Mesodermal cell (in vitro differentiated cells): ENCODE results near the gene SPOCK2.
"Not testable (repeated sequence)": the region's sequence is repeated elsewhere in the genome, so short reads cannot be mapped to it uniquely, and the experiment has no call there.

Experiments
- H3K27ac ChIP-seq: 2 replicates; pipeline ENCODE4 v1.7.0; 2013; ENCODE audit warnings: mild to moderate bottlenecking, low read depth, low read length, moderate library complexity; ENCODE audit not compliant: severe bottlenecking
- H3K36me3 ChIP-seq: 2 replicates; pipeline ENCODE4 v1.7.1; 2013; ENCODE audit warnings: mild to moderate bottlenecking, low read length, moderate library complexity; ENCODE audit not compliant: control insufficient read depth, insufficient read depth
- H3K4me1 ChIP-seq: one replicate; pipeline ENCODE4 v1.7.1; 2013; ENCODE audit warnings: mild to moderate bottlenecking, low read length; ENCODE audit not compliant: insufficient read depth, control insufficient read depth, poor library complexity, severe bottlenecking
- H3K4me3 ChIP-seq: 2 replicates; pipeline ENCODE4 v1.7.0; 2013; ENCODE audit warnings: low read length, control low read depth, mild to moderate bottlenecking; ENCODE audit not compliant: insufficient read depth, poor library complexity, severe bottlenecking; ENCODE audit errors: extremely low read depth
- H3K9me3 ChIP-seq: 2 replicates; pipeline ENCODE4 v1.7.1; 2013; ENCODE audit warnings: mild to moderate bottlenecking, low read length, moderate library complexity; ENCODE audit not compliant: control insufficient read depth
- WGBS, 2 experiments: methylation state at CpG; one replicate each; pipeline ENCODE4 v1.1.5; 2013; ENCODE audit warnings: missing lambda C conversion rate in 2 of 2; ENCODE audit not compliant: insufficient coverage in 2 of 2; 5-methylcytosine and 5-hydroxymethylcytosine counted together

Gene SPOCK2

DNA sequence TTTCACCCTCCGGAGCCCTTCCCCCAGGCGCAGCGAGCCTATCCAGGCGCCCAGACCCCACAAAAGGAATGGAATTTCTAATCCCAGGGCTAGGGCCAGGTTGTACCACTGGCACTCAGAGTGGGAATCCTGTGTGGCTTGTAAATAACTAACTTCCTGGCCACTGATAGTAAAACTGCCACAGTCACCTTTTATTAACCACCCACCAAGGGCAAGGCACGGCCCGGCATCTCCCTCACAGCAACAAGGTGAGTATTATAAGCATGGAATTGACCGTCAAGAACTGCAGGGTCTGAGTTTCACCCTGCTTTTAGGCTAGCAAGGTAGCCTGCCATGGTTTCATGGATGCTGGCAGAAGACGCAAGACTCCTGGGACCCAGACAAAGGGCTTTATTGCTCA is 51.1 kb downstream of the SPOCK2 start:
- Histone ChIP-seq H3K9me3 (no peaks in the 10 kb centered on the region), H3K27ac (peak overlapping the region; percentile 29)
- WGBS, 2 experiments = 90 to 97% methylated on average over 4 to 7 of the region's 8 CpGs

DNA sequence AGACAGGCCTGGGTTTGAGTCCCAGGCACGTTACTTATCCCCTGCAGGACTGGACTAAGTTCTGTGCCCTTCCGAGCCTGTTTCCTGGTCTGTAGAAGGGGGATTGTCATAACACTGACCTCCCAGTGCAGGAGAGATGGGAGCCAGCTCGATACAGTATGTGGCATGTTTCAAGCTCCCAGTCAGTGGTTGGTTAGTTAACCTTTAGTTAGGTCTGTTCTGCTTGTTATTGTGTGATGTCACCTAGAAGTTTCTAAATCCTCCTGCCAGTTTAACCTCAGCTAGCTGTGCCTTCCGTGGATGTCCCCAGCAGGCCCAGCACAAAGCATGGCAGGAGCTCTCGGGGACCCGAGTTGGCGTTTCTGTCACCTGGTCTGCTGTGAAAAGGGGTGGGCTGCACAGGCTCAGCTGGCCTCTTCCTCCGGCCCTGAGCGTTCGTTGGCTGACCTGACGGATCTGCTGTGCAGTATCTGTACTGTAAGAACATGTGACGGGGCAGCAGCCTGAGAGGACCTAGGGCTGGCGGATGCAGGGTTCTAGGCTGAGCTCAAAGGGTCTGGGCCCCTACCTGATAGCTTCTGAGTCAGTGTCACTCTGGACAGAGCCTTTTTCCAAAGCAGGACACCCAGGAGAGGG is 53.0 kb downstream of the SPOCK2 start:
- Histone ChIP-seq H3K4me3 (no peak overlapping the region), H3K9me3 (no peaks in the 10 kb centered on the region), H3K27ac (no peak overlapping the region), H3K4me1 (peaks cover 29% of the 10 kb centered on the region), H3K36me3 (no peaks in the 10 kb centered on the region)
- 85 to 91% methylated on average over 12 of the region's 13 CpGs for WGBS, 2 experiments

More for the DNA sequence above, 51.1 kb downstream of the SPOCK2 start:
- Histone ChIP-seq H3K4me1 (peaks cover 30% of the 10 kb centered on the region), H3K36me3 (no peaks in the 10 kb centered on the region), H3K4me3 (no peak overlapping the region)

DNA sequence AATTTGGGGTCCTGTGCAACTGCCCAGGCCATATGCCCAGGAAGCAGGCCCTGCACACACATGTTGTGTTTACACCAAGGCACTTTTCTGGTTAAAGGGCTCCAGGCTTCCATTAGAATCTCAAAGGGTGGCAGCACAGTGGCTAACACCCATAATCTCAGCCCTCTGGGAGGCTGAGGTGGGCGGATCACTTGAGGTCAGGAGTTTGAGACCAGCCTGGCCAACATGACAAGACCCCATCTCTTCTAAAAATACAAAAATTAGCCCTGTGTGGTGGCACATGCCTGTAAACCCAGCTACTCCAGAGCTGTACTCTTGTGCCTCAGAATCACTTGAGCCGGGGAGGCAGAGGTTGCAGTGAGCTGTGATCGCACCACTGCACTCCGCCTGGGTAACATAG is 53.6 kb downstream of the SPOCK2 start:
- no peaks in the 10 kb centered on the region for H3K36me3 ChIP-seq
- no peak overlapping the region for H3K4me3 ChIP-seq
- WGBS, 2 experiments = 97 to 100% methylated on average over 2 to 3 of the region's 4 CpGs

DNA sequence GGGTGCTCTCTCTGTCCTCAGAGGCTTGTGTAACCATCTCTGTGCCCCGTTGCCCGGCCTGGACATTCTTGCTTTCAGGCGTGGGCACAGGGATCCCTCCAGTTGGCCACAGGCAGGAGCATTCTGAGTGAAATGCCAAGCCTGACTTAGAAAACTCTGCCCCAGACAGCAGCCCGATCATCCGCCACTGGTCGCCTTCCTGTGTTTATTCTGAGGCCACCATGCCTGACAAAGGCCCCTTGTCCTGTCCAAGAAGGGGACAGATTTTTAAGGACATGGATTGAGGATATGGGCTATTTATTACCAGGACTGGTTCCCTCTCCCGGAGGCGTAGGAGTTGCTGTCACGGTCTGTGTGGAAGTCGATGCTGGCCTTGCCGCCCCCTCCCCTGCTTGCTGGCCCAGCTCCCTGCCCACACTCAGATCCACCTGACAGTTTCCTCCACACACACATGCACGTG is 54.3 kb downstream of the SPOCK2 start:
- peaks cover 20% of the 10 kb centered on the region for H3K4me1 ChIP-seq
- peak overlapping the region; percentile 41 for H3K27ac ChIP-seq
- no peak overlapping the region for H3K4me3 ChIP-seq
- WGBS, 2 experiments = 88 to 92% methylated on average over 9 to 11 of the region's 12 CpGs
- no peaks in the 10 kb centered on the region for H3K9me3 ChIP-seq
- no peaks in the 10 kb centered on the region for H3K36me3 ChIP-seq

More for the DNA sequence above, 53.6 kb downstream of the SPOCK2 start:
- Histone ChIP-seq H3K9me3 (no peaks in the 10 kb centered on the region), H3K4me1 (peaks cover 27% of the 10 kb centered on the region), H3K27ac (no peak overlapping the region)

DNA sequence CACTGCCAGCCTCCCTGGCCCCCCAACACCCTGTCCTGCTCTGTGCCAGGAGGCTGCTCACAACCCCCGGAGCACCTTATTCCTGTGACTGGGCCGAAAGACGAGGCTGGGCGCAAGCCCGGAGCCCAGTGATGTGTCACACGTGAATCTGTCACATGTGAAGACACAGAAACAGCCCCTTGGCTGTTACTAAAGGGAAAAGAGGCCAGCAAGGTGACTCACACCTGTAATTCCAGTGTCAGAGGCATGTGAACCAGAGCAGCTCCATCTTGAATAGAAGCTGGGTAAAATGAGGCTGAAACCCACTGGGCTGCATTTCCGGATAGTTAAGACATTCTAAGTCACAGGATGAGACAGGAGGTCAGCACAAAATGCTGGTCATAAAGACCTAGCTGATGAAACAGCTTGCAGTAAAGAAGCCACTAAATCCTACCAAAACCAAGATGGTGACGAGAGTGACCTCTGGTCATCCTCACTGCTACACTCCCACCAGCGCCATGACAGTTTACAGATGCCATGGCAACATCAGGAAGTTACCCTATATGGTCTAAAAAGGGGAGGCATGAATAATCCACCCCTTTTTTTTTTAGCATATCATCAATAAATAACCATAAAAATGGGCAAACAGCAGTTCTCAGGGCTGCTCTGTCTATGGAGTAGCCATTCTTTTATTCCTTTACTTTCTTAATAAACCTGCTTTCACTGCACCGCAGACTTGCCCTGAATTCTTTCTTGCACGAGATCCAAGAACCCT is 55.8 kb downstream of the SPOCK2 start:
- H3K4me3 ChIP-seq, H3K9me3 ChIP-seq, H3K27ac ChIP-seq, H3K36me3 ChIP-seq: not testable (repeated sequence)
- WGBS, 2 experiments = 75 to 81% methylated on average over 7 to 11 of the region's 11 CpGs
- H3K4me1 ChIP-seq = peaks cover 10% of the 10 kb centered on the region

DNA sequence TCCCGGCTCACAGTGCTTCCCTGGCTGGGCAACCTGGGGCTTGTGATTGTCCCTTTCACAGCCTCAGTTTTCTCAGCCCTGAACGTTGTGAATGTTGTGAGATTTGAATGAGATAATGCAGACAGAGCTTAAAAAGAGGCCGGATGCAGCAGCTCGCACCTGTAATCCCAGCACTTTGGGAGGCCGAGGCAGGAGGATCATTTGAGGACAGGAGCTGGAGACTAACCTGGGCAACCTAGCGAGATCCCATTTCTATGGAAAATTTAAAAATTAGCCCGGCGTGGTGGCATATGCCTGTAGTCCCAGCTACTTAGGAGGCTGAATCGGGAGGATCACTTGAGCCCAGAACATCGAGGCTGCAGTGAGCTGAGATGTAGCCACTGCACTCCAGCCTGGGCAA is 56.6 kb downstream of the SPOCK2 start:
- H3K4me3 ChIP-seq = no peak overlapping the region
- peaks cover under 1% of the 10 kb centered on the region for H3K9me3 ChIP-seq
- 86 to 88% methylated on average over 9 to 10 of the region's 10 CpGs for WGBS, 2 experiments
- H3K4me1 ChIP-seq = peaks cover 8% of the 10 kb centered on the region
- H3K27ac ChIP-seq = no peak overlapping the region
- no peaks in the 10 kb centered on the region for H3K36me3 ChIP-seq

DNA sequence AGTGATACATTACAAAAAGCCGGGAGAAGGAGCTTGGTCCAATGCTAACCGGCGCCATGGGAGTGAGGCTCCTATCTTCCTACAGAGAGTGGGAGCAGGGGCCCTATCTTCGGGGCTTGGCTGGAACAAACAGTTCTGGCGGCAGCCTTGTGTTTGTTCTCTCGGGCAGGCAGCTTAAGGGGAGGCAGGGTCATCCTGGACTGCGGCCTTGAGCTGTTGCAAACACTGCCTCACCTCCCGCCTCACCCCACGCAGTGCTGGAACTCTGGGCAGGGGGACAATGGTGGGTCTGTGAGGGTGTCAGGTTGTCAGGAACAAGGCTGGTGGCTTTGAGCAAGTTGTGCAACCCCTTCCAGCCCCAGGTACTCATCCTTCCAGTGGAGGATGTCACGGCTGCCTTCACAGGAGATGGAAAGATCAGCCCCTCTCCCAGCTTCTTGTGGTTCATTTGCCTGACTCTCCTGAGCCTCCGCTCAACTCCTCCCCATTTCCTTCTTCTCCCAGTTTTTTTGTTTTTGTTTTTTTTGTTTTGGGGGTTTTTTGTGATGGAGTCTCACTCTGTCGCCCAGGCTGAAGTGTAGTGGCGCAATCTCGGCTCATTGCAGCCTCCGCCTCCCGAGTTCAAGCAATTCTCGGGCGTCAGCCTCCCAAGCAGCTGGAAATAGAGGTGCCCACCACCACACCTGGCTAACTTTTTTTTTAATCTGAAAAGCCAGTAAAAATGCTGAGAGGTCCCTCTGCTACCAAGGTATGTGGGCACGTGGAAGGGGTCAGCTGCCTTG is 57.4 kb downstream of the SPOCK2 start:
- H3K4me1 ChIP-seq = peaks cover 8% of the 10 kb centered on the region
- H3K9me3 ChIP-seq = peaks cover 5% of the 10 kb centered on the region
- no peaks in the 10 kb centered on the region for H3K36me3 ChIP-seq
- 92 to 95% methylated on average over 16 of the region's 19 CpGs for WGBS, 2 experiments
- H3K27ac ChIP-seq = no peak overlapping the region
- H3K4me3 ChIP-seq = no peak overlapping the region

DNA sequence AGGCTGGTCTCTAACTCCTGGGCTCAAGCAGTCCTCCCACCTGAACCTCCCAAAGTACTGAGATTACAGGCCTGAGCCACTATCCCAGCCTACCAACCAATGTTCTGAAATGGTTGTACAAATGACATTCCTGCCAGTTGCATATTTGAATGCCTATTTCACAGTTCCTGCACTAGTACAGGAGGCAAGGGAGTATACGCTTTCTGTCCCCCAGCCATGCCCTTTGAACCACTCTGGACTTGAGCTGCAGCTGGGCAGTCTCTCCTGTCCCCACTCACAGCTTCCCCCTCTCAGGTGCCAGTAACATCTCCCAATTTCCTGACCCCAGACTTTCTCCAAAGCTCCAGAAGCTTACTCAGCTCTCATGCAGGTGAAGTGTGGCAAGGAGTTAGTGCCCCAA is 58.9 kb downstream of the SPOCK2 start:
- no peaks in the 10 kb centered on the region for H3K36me3 ChIP-seq
- H3K4me1 ChIP-seq = peaks cover 8% of the 10 kb centered on the region
- H3K4me3 ChIP-seq = no peak overlapping the region
- 82 to 100% methylated on average over 1 of the region's 1 CpG for WGBS, 2 experiments
- no peak overlapping the region for H3K27ac ChIP-seq
- H3K9me3 ChIP-seq = peaks cover 5% of the 10 kb centered on the region

DNA sequence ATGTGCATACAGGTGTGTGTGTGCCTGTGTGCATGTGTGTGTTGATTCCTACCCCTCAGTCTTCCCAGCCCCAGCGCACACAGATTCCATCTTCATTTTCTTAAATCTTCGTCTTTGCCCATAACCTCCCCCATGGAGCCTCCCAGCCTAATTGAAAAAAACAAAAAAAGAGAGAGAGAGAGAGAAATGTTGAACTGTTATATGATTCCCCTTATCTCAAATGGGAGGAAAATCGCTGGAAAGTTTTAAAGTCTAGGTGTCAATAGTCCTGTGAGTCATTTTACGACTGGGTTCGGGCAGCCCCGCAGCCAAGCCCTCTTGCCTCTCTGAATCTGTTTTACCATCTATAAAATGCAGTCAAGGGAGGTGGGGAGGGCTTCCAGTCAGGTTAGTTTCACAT is 60.9 kb downstream of the SPOCK2 start:
- Histone ChIP-seq H3K27ac (no peak overlapping the region), H3K4me1 (peaks cover 8% of the 10 kb centered on the region), H3K4me3 (no peak overlapping the region), H3K36me3 (no peaks in the 10 kb centered on the region), H3K9me3 (peaks cover 5% of the 10 kb centered on the region)
- WGBS, 2 experiments = 60% methylated on average over 1 of the region's 6 CpGs; no CpG with 5 or more reads in 1 of the 2 experiments

DNA sequence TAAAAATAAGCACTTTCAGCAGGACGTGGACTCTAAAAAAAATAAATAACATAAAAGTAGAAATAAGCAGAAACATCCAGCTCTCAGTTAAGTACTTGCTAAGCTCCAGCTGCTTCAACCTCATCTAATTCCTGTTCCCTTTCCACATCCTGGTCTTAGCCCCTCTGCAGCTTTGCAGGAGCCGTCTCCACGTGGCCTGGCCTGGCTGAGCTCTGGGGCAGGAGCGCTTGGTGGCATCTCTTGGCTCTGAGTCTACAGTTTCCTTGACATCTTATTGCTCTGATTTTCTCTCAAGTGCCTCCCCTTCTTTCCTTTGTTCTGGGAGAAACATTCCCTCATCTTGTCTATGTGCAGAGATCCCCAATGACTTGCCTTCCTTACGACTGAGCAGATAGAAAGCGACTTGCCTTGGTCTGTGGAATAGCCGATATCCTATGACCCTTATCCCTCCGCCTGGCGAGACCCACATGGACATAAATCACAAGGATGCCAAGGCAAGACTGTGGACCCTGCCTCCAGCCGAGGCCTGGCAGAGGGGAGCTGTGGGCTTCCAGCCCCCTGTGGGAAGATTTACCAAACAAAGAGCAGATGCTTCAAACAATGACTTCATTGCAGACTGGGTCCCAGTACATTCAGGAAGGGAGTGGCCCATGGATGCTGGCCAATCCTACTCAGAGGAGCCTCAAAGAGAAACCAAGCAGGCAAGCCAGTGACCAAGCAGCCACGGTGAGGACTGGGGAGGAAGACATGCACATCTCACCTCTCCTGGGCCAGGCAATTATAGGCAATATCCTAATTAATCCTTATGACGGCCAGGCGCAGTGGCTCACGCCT is 61.9 kb downstream of the SPOCK2 start:
- no peak overlapping the region for H3K27ac ChIP-seq
- H3K4me1 ChIP-seq = peaks cover 8% of the 10 kb centered on the region
- WGBS, 2 experiments = 90 to 95% methylated on average over 12 to 13 of the region's 14 CpGs
- H3K4me3 ChIP-seq = no peak overlapping the region
- peaks cover 5% of the 10 kb centered on the region for H3K9me3 ChIP-seq
- no peaks in the 10 kb centered on the region for H3K36me3 ChIP-seq
